PC-9 (cell line): ENCODE data around the gene TREM2.

ENCODE experiments used
- EZH2 ChIP-seq: fragments of 200-600 bp; sonication (generic); IDR thresholded peaks from 2 replicates; pipeline ENCODE4 v1.8.0; 2017; ENCODE audit warnings: antibody characterized with exemption, low read depth
- TF ChIP-seq, protein P1 (sequence below): fragments of 200-600 bp; sonication (generic); conservative IDR thresholded peaks from 2 replicates; pipeline ENCODE4 v1.6.1; 2017; ENCODE audit warnings: mixed run types, antibody characterized with exemption, mild to moderate bottlenecking, moderate library complexity

GRCh38 chr6:41135062-41135832 lies 27.7 kb downstream of the TREM2 start:
- no peak for TF ChIP-seq EZH2
- TF ChIP-seq, protein P1, sequence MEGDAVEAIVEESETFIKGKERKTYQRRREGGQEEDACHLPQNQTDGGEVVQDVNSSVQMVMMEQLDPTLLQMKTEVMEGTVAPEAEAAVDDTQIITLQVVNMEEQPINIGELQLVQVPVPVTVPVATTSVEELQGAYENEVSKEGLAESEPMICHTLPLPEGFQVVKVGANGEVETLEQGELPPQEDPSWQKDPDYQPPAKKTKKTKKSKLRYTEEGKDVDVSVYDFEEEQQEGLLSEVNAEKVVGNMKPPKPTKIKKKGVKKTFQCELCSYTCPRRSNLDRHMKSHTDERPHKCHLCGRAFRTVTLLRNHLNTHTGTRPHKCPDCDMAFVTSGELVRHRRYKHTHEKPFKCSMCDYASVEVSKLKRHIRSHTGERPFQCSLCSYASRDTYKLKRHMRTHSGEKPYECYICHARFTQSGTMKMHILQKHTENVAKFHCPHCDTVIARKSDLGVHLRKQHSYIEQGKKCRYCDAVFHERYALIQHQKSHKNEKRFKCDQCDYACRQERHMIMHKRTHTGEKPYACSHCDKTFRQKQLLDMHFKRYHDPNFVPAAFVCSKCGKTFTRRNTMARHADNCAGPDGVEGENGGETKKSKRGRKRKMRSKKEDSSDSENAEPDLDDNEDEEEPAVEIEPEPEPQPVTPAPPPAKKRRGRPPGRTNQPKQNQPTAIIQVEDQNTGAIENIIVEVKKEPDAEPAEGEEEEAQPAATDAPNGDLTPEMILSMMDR = no peak
